Tibial nerve (tissue), 3 donors: ENCODE results near the gene MEP1B.

Source experiments
- POLR2A ChIP-seq, 2 donors: fragments of 450-650 bp; IDR thresholded peaks; one replicate each; pipeline ENCODE4 v1.6.1; 2017; ENCODE audit warnings: antibody characterized with exemption in 2 of 2, mild to moderate bottlenecking in 2 of 2, moderate library complexity in 2 of 2
- TF ChIP-seq, protein P1 (sequence below), 5 experiments: fragments of 200-600 bp in 3 of 5; fragments of 450-650 bp in 2 of 5; sonication (generic) in 3 of 5; IDR thresholded peaks; one replicate each; pipeline ENCODE4 v1.5.1; 2016 to 2019; ENCODE audit warnings: antibody characterized with exemption in 5 of 5, mild to moderate bottlenecking in 3 of 5, moderate library complexity in 2 of 5

DNA sequence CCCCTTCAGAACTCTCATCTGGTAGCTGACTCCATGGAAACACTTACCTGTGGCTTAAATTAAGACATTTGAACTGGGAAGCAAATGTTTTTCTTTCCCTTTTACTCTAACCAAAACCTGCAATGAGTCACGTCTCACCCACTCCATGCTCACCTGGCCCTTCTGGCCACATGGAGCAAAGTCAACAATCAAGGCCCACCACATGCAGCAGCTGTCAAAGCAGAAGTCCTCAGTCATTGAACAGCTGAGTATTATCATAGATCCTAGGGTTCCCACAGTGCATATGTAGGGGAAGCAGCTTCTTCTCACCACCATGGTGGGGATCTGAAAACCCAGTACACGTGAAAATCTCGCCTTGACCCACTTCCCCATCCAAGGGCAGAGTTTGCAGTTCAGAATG, 12.3 kb upstream of the MEP1B start:
- TF ChIP-seq, protein P1, sequence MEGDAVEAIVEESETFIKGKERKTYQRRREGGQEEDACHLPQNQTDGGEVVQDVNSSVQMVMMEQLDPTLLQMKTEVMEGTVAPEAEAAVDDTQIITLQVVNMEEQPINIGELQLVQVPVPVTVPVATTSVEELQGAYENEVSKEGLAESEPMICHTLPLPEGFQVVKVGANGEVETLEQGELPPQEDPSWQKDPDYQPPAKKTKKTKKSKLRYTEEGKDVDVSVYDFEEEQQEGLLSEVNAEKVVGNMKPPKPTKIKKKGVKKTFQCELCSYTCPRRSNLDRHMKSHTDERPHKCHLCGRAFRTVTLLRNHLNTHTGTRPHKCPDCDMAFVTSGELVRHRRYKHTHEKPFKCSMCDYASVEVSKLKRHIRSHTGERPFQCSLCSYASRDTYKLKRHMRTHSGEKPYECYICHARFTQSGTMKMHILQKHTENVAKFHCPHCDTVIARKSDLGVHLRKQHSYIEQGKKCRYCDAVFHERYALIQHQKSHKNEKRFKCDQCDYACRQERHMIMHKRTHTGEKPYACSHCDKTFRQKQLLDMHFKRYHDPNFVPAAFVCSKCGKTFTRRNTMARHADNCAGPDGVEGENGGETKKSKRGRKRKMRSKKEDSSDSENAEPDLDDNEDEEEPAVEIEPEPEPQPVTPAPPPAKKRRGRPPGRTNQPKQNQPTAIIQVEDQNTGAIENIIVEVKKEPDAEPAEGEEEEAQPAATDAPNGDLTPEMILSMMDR (IDR thresholded peaks at IDR 0.05), result no peak
- TF ChIP-seq POLR2A (IDR thresholded peaks at IDR 0.05), result no peak
